D341Med (cell line): Measurements from ENCODE around the gene PICK1.

Experiments used
- DNase-seq: peaks from one replicate; pipeline ENCODE4 v3.0.0; 2012; ENCODE audit warnings: low spot score

Gene PICK1

DNA sequence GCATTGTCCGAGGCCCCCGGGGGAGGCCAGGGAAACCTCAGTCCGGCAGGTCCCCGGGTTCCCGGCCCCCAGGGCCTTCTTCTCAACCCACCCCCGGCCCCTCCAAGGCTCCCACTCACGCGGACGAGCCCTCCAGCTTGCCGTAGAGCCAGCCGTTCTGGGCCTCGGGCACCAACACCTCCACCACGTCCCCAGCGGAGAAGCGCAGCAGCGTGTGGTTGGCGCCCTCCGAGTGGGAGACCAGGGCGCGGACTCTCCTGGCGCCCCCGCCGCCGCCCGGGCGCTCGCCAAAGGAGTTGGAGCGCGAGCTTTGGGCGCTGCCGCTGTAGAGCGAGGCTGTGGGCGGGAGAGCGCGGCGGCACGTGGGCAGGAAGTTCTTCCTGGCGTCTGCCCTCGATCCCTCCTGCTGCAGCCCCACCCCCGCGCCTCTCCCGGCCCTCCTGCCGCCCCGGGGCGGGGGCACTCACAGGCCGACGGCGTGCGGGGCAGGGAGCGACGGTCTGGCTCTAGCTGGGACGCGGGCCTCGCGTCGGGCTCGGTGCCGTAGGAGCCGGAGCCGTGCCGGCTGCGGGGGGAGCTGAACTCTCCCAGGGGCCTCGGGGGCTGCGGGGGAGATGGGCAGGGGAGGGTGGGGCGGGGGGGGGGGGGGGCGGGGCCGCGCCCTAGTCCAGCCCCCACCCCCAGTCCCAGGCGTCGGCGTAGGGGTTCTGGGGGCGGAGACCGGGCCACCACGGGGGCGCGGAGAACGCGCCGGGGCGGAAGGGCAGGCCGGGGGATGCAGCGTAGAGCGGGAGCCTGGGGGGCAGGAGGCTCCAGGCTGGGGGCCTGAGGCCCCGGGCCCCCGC is 31.6 kb downstream of the PICK1 start:
- DNase-seq: no peak

DNA sequence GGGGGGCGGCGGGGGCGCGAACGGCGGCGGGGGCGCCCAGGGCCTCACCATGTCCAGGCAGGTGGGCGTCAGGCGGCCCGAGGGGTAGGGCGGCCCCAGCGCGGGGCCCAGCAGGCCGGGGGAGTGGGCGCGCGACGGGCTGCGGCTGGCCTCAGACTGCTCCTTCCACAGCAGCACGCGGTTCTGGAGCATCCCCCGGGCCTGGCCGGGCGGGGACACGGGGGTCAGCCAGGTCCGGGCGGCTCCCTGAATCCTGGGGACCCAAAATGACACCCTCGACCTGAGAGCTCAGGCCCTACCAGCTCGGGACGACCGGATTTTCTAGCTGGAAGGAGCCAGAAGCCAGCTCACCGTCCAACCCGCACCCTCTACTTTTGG is 32.3 kb downstream of the PICK1 start:
- no peak for DNase-seq

DNA sequence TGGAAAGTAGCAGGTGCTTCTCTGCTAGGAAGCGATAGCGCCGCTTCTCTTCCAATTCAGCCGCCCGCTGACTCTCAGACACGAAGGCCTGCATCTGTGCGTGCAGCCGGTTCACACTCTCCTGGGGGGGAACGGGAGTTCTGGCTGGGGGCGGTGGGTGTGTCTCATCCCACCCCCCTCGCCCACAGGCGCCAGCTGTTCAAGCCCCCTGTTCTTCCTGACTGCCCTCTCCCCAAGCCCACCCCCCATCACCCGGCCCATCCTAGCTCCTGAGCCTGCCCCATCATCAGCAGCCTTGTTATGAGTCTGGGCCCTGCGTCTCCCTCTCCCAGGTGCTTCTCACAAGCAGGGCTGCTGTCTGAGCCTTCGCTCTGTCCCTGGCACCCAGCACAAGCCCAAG is 39.9 kb downstream of the PICK1 start:
- no peak for DNase-seq

DNA sequence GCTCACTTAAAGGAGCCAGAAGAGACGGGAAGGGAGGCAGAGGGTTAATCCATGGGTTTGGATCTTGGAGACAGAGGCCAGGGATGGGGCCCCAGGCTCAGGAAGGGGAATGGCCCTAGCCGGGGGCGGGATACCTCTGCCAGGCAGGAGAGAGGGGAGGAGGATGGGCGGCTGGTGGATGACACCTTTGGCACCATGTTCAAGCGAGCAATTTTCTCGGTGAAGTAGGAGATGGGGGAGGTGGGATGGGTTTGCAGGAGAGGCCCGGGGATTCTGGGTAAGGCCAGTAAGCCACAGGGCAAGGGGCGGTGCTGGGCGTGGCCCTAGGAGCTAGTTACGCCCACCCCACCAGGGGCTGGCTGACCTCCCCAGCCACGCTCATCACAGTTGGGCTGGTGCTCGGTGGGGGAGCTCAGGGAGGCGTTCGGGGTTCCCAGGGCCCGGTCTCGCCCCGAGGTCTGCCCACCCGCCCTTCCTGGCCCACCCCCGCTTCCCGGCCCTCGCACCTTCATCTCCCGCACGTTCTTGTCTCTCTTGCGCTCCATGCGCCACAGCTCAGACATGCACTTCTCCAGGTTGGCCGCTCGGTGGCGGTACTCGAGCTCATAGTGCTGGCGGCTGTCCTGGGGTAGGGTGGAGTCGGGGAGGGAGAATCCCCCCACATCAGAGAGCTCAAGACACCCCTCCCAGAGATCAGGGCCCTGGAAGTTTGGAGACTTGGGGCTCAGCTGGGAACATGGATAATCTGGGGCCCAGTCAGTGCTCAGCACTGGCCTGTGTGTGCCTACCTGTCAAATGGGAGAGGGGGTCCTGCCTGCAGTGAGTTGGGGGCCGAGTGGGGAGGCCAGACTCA is 40.6 kb downstream of the PICK1 start:
- DNase-seq: no peak

DNA sequence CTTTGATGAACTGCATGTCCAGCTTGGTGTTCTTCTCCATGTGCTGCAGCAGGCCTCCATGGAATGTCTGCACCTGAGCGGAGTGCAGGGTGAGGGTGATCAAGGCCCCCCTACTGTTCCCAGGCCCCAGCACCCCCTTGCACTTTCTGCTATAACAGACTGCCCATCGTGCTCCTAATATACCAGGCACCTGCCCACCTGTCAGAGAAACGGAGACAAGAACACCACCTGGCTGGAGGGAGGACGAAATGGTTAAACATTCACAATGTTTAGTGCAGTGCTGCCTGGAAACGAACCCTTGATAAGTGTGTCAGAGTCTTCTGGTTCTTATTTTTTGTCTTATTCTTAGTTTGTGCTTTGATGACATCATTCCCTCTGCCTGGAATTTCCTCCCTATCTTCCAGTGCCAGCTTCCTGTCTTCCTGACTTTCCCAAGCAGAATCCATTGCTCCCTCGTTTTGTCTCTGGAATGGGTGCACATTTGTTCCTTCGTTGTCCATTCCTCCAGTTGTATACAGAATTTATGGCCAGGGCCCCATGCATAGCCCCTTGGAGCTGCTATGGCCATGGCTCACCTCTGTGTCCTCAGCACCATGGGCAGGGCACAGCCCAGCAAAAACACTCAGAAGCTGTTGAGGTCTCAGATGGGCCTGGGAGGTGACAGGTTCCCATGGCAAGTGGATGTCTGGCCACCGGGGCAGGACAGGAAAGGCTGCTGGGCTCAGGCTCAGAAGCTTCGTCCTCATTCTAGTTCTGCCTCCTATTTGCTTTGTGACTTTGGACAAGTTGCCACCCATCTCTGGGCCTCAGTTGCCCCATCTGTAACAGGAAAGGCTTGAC is 41.4 kb downstream of the PICK1 start:
- DNase-seq: no peak

DNA sequence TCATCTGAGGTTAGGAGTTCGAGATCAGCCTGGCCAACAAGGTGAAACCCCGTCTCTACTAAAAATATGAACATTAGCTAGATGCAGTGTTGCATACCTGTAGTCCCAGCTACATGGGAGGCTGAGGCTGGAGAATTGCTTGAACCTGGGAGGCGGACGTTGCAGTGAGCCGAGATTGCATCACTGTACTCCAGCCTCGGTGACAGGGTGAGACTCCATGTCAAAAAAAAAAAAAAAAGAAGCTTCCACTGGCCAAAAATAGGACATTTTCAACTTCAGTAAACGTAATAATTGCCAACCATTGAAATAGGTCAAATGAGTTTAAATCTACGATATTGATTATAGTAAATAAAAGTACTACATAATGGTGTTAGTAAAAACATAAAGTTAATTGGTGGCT is 46.4 kb downstream of the PICK1 start:
- DNase-seq: no peak

DNA sequence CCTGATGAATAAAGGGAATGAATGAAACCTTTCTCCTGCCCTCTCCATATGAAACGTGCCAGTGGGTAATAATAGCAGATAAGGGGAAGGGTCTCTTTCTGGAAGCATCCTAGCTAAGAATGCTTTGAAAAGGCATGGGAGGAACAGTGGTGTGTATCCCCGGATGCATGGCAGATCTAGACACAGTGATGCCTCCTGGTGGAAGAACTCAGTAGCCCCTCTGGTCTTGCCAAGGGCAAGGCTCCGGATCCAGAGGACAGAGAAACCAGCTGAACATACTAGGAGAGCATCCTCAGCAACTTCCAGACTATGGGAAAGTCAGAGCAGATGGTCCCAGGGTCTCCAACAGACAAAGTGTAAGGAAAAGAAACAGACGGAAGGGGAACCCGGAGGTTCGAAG is 46.9 kb downstream of the PICK1 start:
- DNase-seq: no peak

DNA sequence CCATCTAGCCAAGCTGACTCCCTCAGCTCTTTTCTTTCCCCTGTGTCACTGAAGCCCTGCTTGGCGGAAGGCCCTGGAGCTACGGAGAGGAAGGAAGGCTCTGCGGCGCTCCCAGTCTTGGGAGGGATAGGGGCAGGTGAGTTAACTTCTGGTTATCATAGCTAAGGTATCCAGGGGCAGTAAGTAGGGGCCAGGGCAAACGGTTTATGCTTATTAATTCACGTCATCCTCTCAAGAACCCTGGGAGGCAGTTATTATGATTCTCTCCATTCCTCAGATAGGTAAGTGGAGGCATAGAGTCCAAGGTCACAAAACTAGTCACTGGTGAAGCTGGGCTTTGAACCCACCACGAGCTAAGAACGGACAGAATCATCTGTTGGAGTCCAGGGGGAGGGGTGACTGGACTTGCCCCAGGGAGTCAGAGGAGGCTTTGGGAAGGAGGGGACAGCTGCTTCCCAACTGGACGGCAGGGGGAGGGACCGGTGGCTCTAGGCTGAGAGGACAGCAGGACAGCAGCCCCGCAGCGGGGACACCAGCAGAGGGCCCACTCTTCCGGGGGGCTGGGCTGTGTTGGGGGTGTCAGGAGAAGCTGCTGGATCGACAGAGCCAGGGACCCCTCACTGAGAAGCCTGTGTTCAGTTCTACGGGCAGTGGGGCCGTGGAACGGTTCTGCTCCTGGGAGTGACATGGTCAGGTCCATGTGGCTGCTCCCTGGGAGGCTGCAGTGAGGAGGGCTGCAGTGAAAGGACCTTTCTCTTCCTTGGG is 49.8 kb downstream of the PICK1 start:
- no peak for DNase-seq

DNA sequence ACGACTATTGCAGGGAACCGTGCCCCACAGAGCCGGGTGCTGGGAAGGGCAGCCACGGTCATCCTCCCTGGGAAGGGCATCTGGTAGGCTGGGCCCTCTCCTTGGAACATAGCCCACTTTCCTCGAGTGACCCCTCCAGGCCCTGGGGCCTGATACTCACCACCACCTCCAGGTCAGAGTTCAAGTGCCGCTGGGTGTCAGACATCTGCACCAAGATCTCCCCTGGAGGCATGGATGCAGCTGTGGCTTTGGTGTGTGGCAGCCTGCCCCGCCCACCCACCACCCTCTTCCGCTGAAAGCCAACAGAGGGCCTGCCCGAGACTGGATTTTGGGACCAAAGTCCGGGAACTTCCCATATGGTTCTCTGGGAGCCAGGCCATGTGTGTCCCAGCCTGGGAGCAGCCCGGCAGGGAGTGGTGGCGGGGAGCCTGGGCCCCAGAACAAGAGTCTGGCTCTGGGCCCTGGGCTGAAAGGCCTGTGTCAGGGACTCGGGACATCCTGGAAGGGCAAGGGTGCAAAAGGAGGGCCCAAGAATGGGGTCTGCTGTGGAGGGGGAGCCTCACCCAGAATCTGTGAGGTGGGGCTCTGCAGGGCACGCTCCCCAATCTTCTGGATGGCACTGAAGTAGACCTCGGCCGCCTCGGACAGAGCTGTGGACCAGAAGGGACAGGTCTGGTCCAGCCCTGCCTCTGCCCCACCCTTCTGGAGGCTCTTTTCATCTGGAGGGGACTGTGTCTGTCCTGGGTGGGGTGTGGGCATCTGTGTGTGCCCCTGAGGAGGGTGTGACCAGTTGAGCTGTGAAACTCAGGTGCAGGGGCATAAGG is 50.7 kb downstream of the PICK1 start:
- DNase-seq: no peak

DNA sequence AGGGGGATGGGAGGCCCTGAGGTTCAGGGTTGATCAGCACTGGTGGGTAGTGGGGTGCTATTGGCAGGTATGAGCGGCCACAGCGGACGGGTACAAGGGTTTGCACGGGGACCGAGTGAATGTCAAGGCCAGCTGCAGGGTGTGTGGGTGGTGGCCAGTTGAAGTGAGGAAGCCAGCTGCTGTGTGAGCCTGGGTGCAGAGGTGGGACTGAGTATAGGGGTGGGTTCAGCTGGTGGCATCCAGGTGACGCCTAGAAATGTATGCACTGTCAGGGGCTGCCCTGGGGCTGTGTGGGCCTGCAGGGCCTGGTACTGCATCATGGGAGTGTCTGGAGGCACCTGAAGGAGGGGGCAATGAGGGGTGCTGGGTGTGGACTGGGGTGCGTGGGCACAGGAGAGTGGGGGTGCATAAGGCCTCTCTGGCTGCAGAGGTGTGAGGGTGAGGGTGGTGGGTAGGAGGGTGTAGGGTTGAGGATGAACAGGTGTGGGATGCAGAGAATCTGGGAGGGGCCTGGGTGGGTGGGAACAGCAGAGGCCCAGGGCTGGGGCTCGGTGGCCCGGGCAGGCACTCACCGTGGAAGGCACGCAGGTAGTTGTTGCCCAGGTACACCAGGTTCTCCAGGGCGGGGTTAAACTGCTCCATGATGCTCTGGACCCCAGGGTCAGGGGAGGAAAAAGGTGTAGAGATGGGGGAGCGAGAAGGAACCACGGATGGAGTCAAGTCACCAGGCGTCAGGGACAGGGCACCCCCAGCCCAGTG is 51.5 kb downstream of the PICK1 start:
- no peak for DNase-seq

DNA sequence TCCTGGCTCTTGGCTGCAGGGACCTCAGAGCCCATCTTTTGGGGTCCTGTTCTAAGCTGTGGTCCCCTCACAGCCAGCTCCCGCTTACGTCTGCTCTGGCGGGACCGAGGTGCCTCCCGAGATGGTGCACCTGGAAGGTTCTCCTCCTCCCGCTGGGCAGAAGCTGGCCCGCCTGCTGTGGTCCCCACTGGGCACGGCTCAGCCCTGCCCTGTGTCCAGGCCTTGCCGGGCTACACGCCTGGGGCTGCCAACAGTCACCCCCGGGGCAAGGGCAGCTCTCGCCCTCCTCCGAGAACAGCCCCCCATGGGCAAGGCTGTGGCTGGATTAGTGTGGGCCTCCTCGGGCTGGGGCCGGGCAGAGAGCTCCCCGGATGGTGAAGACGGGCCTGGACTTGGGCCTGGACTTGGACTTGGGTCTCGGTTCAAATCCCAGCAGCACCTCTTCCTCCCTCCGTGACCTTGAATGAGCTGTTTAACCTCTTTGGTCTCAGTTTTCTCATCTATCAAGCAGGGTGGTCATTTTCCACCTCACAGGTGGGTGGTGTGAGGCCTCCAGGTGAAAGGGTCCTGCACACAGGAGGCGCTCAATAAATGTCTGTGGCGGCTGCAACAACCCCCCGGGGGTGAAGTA is 52.3 kb downstream of the PICK1 start:
- DNase-seq: no peak

DNA sequence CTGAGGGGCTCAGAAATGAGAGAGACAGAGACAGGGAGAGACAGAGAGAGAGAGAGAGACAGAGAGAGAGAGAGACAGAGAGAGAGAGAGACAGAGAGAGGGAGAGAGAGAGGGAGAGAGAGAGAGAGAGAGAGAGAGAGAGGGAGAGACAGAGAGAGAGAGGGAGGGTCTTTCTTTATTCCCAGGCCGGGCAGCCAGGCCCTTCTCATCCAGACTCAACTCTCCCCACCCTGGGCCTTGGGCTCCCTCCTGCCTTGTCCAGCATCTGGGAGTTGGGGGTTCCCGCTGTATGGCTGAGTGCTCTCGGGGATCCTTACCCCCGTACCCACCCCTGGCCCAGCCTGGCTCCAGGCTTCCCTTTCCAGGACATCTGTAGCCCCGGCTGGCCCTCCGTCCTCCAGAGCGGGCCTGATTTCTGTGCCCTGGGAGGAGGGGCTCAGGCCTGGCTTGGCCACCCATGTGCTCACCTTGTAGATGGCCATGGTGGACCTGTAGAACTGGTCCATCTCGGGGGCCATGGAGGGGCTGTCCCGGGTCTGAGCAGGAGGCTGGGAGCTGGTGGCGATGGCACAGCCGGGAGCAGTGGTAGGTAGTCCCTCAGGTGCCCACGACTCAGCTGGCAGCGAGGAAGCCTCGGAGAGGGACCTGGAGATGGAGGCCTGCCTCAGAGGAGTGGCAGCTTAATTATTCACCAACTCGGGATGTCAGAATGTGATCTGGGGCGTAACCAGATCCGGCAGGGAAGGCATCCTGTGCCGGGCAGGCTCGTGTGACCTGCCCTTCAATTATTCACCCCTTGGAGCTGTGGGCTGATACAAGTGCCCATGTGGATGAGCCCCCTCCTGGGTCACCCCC is 53.0 kb downstream of the PICK1 start, which contains the start of gene BAIAP2L2:
Gene BAIAP2L2, minus strand, starts transcription at position 677 of the 855 bp plus-strand sequence. Its CDS starts 159 bp downstream, at position 518.
- DNase-seq: no peak

DNA sequence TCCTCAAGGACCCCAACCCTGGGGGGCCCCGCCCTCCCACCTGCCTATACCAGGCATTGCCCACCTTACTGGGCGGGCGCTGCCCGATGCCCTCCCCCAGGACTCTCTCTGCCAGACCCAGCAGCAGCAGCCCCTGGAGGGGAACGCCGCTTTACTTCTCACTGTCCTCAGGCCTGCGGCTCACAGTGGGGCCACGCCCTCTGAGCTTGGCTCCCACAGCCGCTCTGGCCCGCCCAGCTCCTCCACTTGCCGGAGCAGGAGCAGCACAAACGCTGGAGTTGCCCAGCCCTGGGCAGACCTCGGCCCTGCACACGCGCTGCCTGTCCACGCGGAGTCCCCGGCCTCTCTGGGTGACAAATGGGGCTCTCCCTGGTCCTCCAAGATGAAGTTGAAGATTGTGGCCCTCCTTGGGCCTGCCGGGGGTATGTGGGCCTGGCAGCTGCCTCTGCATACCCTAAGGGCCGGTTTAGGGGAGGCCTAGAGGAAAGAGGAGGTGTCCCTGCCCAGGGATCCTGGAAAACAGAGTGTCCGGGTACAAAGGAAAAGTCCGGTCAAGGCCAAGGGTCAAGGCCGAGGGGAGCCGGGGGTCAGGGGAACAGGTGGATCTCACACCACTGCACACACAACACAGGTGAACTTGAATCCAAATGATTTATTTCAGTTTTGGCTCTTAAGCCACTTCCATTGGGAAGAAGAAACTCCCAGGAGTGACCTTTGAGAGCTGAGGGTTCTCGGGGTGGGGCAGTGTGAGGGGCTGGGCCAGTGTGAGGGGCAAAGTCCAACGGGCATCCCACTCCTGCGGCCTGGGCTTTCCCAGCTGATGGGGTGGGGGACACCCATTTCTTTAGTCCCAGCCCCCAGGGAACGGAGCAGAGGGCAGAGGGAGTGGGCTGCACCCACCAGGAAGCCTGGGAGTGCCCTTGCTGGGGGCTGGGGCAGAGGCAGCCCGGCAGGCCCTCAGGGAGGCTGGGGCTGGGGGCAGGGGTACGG is 54.0 kb downstream of the PICK1 start:
- no peak for DNase-seq

DNA sequence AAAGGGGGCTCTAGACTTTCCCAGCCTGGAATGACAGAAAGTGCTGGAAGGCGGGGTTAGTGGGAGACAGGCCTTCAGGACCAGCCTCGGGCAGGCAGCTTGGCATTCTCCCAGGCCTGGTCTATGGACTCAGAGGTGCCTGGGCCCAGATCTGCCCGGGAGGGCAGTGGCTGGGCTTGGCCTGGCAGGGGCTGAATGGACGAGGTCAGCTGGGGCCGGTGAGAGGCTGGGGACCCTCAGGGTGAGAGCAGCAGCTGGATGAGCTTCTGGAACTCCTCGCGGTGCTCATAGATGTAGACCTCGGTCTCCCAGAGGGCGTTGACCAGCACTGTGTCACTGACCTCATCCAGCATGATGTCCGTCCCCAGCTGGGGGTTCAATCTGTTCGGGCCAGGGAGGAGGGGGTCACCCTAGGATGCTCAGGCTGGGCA is 54.7 kb downstream of the PICK1 start:
- no peak for DNase-seq

DNA sequence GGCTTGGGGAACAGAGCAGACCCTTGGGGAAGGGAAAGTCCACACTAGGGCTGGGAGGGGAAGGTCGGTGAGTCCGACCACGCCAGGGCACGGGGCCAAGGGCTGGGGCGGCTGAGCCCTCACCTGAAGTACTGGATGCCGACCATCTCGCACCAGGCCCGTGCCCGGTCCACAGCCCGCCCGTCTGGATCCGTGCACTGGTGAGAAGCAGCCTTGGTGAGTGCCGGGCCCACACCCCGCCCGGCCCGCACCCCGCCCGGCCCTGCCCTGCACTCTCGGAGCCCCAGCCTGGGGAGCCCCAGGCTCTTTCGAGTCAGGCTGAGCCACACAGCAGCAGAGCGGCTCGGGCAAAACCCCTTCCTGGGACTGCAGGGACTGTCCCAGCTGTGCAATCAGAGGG is 55.2 kb downstream of the PICK1 start:
- no peak for DNase-seq

DNA sequence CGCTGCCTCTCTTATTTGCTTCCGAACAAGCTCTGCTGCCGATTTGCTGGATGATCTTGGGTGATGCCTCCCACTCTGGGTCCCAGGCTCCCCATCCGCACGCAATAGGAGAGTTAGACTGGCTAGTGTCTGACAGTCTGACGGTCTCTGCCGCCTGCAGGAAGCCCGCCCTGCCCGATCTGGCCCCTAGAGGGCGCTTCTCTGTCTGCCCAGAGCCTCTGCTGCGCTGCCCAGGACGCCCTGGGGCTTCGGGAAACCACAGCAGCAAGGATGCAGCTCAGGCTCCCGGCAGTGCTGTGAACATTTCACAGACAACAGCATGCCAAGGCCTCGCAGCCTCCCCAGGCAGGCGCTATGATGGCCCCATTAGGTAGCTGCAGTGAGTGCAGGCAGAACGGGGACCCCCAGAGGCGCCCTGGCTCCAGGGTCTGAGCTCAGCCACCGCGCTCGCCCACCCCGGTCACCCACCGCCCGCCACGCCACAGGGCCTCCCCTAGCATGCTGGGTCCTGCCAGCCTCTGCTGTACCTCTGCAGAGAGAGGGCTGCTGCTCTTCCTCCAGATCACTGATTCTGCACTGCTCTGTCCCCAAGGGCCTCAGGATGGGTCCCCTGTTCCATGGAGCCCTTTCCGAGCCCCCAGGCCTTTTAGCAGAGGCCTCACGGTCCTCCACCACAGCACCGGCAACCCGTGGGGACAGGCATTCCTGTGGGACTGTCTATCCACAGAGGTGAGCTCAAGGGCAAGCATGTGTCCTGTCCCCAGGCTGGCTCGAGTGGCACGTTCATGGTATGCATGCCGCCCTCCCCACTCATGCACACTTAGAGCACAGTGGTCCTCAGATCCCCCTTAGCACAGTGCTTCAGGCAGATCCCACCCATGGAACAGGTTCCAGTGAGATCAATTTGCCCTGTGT is 57.5 kb downstream of the PICK1 start:
- peak; percentile 93 for DNase-seq
